WTC11 (cell line): ENCODE results near the gene EPC1. TPM values are rescaled to one million over a fixed set of nuclear protein-coding genes. Genes with fewer than 3 reads are reported as not detected.

ENCODE experiments used
- ATAC-seq: fragments of 200-7000 bp; cut with Tn5 transposase; 2 replicates; pipeline ENCODE4 v1.10.0; 2021; ENCODE audit warnings: mild to moderate bottlenecking, moderate library complexity
- CTCF ChIA-PET: fragments of 300-600 bp; sonication (Branson Sonifier 250); formaldehyde crosslinking; loops from one replicate; lab custom pipeline; 2021; ENCODE audit warnings: antibody characterized with exemption; lab: Charles Lee
- POLR2A ChIA-PET: fragments of 350-600 bp; sonication (Branson Sonifier 250); formaldehyde crosslinking; loops from one replicate; lab custom pipeline; 2021; ENCODE audit warnings: antibody characterized with exemption; lab: Charles Lee
- DNase-seq: peaks from one replicate; pipeline ENCODE4 v3.0.0; 2021; ENCODE audit warnings: low spot score
- H3K27ac Mint-ChIP-seq: 2 replicates; pipeline ENCODE4 v1.8.0; 2021; ENCODE audit warnings: mixed read lengths
- H3K27me3 Mint-ChIP-seq: 2 replicates; pipeline ENCODE4 v1.8.0; 2021; ENCODE audit warnings: low read depth, mild to moderate bottlenecking, moderate library complexity, mixed read lengths
- H3K36me3 Mint-ChIP-seq: 2 replicates; pipeline ENCODE4 v1.8.0; 2021; ENCODE audit warnings: mixed read lengths
- H3K4me1 Mint-ChIP-seq: 2 replicates; pipeline ENCODE4 v1.8.0; 2022; ENCODE audit warnings: mixed read lengths
- H3K4me3 Mint-ChIP-seq: 2 replicates; pipeline ENCODE4 v1.8.0; 2021; ENCODE audit warnings: mild to moderate bottlenecking, moderate library complexity, mixed read lengths
- H3K9me3 Mint-ChIP-seq: 2 replicates; pipeline ENCODE4 v1.8.0; 2021; ENCODE audit warnings: mixed read lengths
- ATF3 ChIP-seq: sonication (generic); formaldehyde crosslinking; conservative IDR thresholded peaks from 2 replicates; pipeline ENCODE4 v1.8.1; 2022; ENCODE audit warnings: mild to moderate bottlenecking, missing genetic modification reagents
- CBFB ChIP-seq: sonication (generic); formaldehyde crosslinking; IDR thresholded peaks from 2 replicates; pipeline ENCODE4 v1.8.1; 2022; ENCODE audit warnings: mild to moderate bottlenecking, low read depth, missing genetic modification reagents
- CTCF ChIP-seq: fragments of 200-600 bp; IDR thresholded peaks from 2 replicates; pipeline ENCODE4 v1.8.0; 2022; ENCODE audit warnings: antibody characterized with exemption
- ESRRA ChIP-seq: sonication (generic); formaldehyde crosslinking; IDR thresholded peaks from 2 replicates; pipeline ENCODE4 v1.8.1; 2022; ENCODE audit warnings: mild to moderate bottlenecking, missing genetic modification reagents, borderline replicate concordance
- FOXJ3 ChIP-seq: sonication (generic); formaldehyde crosslinking; IDR thresholded peaks from 2 replicates; pipeline ENCODE4 v1.9.0; 2021; ENCODE audit warnings: missing genetic modification reagents, mild to moderate bottlenecking, borderline replicate concordance
- FOXP1 ChIP-seq: sonication (generic); formaldehyde crosslinking; IDR thresholded peaks from 2 replicates; pipeline ENCODE4 v1.8.0; 2022; ENCODE audit warnings: missing genetic modification reagents, mild to moderate bottlenecking, moderate library complexity, borderline replicate concordance
- NFATC4 ChIP-seq: fragments of 250-450 bp; sonication (Bioruptor Pico); IDR thresholded peaks from 2 replicates; pipeline ENCODE4 v1.9.0; 2021; ENCODE audit warnings: mild to moderate bottlenecking
- NR3C1 ChIP-seq: sonication (generic); formaldehyde crosslinking; conservative IDR thresholded peaks from 2 replicates; pipeline ENCODE4 v1.8.1; 2023; ENCODE audit warnings: low read depth, mild to moderate bottlenecking, missing genetic modification reagents
- RELA ChIP-seq: sonication (generic); formaldehyde crosslinking; IDR thresholded peaks from 2 replicates; pipeline ENCODE4 v1.8.1; 2022; ENCODE audit warnings: missing genetic modification reagents, mild to moderate bottlenecking, borderline replicate concordance
- SMAD3 ChIP-seq: sonication (generic); formaldehyde crosslinking; IDR thresholded peaks from 2 replicates; pipeline ENCODE4 v1.8.0; 2022; ENCODE audit warnings: missing genetic modification reagents, mild to moderate bottlenecking, borderline replicate concordance
- ZNF219 ChIP-seq: sonication (generic); formaldehyde crosslinking; IDR thresholded peaks from 2 replicates; pipeline ENCODE4 v1.8.0; 2023; ENCODE audit warnings: missing genetic modification reagents, mild to moderate bottlenecking, borderline replicate concordance
- ZNF232 ChIP-seq: sonication (generic); formaldehyde crosslinking; IDR thresholded peaks from 2 replicates; pipeline ENCODE4 v1.8.0; 2022; ENCODE audit warnings: mild to moderate bottlenecking, missing genetic modification reagents
- ZNF263 ChIP-seq: sonication (generic); formaldehyde crosslinking; IDR thresholded peaks from 2 replicates; pipeline ENCODE4 v1.8.1; 2022; ENCODE audit warnings: low read depth, mild to moderate bottlenecking, moderate library complexity, missing genetic modification reagents
- ZNF281 ChIP-seq: sonication (generic); formaldehyde crosslinking; IDR thresholded peaks from 2 replicates; pipeline ENCODE4 v1.8.0; 2023; ENCODE audit warnings: mild to moderate bottlenecking, missing genetic modification reagents
- ZNF423 ChIP-seq: fragments of 250-450 bp; sonication (Bioruptor Pico); IDR thresholded peaks from 2 replicates; pipeline ENCODE4 v2.1.2; 2022; ENCODE audit warnings: mild to moderate bottlenecking, moderate library complexity
- total RNA-seq: library from RNA; stranded (reverse); gene quantifications from 3 replicates; pipeline ENCODE4 v1.2.3, GENCODE V29; 2021
- TF ChIP-seq, protein P1 (sequence below): sonication (generic); formaldehyde crosslinking; IDR thresholded peaks from 2 replicates; pipeline ENCODE4 v1.8.1; 2022; ENCODE audit warnings: missing genetic modification reagents, borderline replicate concordance
- TF ChIP-seq, protein P2 (sequence below): sonication (generic); formaldehyde crosslinking; IDR thresholded peaks from 2 replicates; pipeline ENCODE4 v1.8.1; 2022; ENCODE audit warnings: mild to moderate bottlenecking, missing genetic modification reagents, moderate library complexity, borderline replicate concordance
- TF ChIP-seq, protein P3 (sequence below): sonication (generic); formaldehyde crosslinking; IDR thresholded peaks from 2 replicates; pipeline ENCODE4 v1.8.1; 2023; ENCODE audit warnings: mild to moderate bottlenecking, missing genetic modification reagents, moderate library complexity
- TF ChIP-seq, protein P4 (sequence below): sonication (generic); formaldehyde crosslinking; IDR thresholded peaks from 2 replicates; pipeline ENCODE4 v1.8.0; 2022; ENCODE audit warnings: mild to moderate bottlenecking, missing genetic modification reagents
- TF ChIP-seq, protein P5 (sequence below): sonication (generic); formaldehyde crosslinking; IDR thresholded peaks from 2 replicates; pipeline ENCODE4 v1.8.1; 2023; ENCODE audit warnings: mild to moderate bottlenecking, moderate library complexity, missing genetic modification reagents

Gene EPC1
- total RNA-seq, 1 experiment from 2014 or later: 22.5 TPM

DNA sequence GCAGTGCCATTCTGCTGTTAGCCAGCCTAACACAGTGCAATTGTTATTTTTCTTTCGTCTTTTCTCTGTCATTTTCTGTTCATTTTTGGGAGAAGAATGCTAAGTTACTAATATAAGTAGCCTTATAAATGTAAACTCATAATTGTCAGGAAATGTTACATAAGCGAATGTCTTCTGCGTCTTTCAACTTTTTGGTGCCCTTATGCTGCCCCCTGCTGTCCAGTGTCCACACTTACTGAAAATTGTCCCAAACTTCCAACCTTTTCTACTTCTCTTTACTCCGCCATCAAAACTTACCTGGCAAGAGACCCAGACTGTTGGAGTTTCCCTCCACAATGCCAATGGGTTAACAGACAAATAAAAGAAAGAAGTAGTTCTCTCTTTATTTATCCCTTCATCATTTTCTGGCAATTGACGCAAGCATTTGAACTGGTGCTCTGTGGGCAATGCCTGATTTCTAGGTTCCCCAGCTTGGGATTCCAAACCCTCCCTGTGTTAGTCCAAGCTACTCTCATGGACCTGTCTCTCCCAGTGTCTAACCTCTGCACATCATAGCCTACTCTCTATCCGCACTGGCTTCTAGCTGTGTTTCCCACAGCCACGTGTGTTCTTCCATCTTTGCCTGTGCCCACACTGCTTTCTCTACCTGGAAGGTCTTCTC is 21.0 kb upstream of the EPC1 start:
- H3K36me3 Mint-ChIP-seq: no peaks in the 10 kb centered on the region; the same call in 1 of the 2 replicates
- TF ChIP-seq NR3C1 (CRISPR knock-in tag): no peak
- TF ChIP-seq CTCF: peak; percentile 64
- TF ChIP-seq, all 79 proteins: peak for 1
- ChIA-PET POLR2A (no interaction called here), CTCF (interaction anchor here (0.7 to 1.2 kb wide), 5 partner anchors 8 to 1833 kb away, joined by 3 to 4 read pairs (median 3); no protein-coding TSS in a partner anchor)
- peak; percentile 56 for ATAC-seq
- H3K4me3 Mint-ChIP-seq: no peak overlapping the region
- DNase-seq: peak; percentile 58
- no peak overlapping the region for H3K27ac Mint-ChIP-seq
- H3K4me1 Mint-ChIP-seq: peaks cover 14% of the 10 kb centered on the region
- peaks cover 4% of the 10 kb centered on the region for H3K9me3 Mint-ChIP-seq
- no peaks in the 10 kb centered on the region for H3K27me3 Mint-ChIP-seq

DNA sequence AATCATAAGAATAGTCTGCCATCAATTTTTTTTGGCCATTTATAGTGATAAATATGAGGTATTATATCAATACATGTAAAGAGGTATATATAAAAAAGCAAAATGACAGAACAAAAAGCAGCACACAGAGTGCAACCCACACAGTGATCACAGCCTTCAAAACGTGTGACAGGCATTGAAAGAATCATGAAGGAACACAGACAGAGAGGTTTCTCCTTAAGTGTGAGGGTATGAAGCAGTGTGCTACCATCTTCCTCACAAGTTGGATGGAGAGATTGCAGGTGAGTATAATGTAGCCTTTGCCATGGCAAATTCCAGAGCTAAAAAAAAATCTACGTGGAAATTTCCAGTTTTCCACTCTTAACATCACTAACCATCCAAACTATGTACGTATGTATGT is 19.6 kb upstream of the EPC1 start:
- no peaks in the 10 kb centered on the region for H3K27me3 Mint-ChIP-seq
- no peak overlapping the region for H3K4me3 Mint-ChIP-seq
- H3K36me3 Mint-ChIP-seq: no peaks in the 10 kb centered on the region; the same call in 1 of the 2 replicates
- H3K9me3 Mint-ChIP-seq: peaks cover 4% of the 10 kb centered on the region
- no peak overlapping the region for H3K27ac Mint-ChIP-seq
- ChIA-PET POLR2A (no interaction called here), CTCF (no interaction called here)
- ATAC-seq (no peak), DNase-seq (no peak)
- peaks cover 27% of the 10 kb centered on the region for H3K4me1 Mint-ChIP-seq
- TF ChIP-seq, protein P1, sequence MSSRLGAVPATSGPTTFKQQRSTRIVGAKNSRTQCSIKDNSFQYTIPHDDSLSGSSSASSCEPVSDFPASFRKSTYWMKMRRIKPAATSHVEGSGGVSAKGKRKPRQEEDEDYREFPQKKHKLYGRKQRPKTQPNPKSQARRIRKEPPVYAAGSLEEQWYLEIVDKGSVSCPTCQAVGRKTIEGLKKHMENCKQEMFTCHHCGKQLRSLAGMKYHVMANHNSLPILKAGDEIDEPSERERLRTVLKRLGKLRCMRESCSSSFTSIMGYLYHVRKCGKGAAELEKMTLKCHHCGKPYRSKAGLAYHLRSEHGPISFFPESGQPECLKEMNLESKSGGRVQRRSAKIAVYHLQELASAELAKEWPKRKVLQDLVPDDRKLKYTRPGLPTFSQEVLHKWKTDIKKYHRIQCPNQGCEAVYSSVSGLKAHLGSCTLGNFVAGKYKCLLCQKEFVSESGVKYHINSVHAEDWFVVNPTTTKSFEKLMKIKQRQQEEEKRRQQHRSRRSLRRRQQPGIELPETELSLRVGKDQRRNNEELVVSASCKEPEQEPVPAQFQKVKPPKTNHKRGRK (CRISPR knock-in tag): no peak
- no peak for TF ChIP-seq ATF3 (CRISPR knock-in tag)
- TF ChIP-seq NFATC4 (CRISPR knock-in tag): no peak
- TF ChIP-seq ZNF263 (CRISPR knock-in tag): no peak
- no peak for TF ChIP-seq CBFB
- TF ChIP-seq ZNF219 (CRISPR knock-in tag): no peak
- no peak for TF ChIP-seq ZNF281 (CRISPR knock-in tag)

DNA sequence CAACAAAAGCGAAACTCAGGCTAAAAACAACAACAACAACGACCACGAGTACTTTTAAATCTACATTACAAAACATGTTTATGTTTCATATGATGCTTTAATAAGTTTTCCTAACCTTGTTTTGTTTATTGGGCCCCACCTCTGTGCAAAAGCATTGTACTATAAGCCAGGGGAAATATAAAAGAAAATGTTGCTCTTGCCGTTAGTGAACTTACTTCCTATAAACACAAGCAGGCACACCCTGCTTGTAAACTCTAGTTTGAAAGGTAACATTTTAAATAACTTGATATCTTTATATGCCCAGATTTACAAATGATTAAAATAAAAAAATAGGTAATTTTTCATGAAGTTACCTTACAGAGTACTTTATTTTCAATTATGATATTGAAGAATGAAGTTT is 19.2 kb upstream of the EPC1 start:
- H3K27ac Mint-ChIP-seq: no peak overlapping the region
- no peak for DNase-seq
- CTCF ChIA-PET: no interaction called here
- H3K27me3 Mint-ChIP-seq: no peaks in the 10 kb centered on the region
- H3K4me1 Mint-ChIP-seq: peaks cover 32% of the 10 kb centered on the region
- ATAC-seq: no peak
- POLR2A ChIA-PET: no interaction called here
- H3K4me3 Mint-ChIP-seq: no peak overlapping the region
- no peaks in the 10 kb centered on the region; the same call in 1 of the 2 replicates for H3K36me3 Mint-ChIP-seq
- peaks cover 4% of the 10 kb centered on the region for H3K9me3 Mint-ChIP-seq
- TF ChIP-seq, protein P2, sequence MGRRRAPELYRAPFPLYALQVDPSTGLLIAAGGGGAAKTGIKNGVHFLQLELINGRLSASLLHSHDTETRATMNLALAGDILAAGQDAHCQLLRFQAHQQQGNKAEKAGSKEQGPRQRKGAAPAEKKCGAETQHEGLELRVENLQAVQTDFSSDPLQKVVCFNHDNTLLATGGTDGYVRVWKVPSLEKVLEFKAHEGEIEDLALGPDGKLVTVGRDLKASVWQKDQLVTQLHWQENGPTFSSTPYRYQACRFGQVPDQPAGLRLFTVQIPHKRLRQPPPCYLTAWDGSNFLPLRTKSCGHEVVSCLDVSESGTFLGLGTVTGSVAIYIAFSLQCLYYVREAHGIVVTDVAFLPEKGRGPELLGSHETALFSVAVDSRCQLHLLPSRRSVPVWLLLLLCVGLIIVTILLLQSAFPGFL (CRISPR knock-in tag): no peak
- TF ChIP-seq, protein P3, sequence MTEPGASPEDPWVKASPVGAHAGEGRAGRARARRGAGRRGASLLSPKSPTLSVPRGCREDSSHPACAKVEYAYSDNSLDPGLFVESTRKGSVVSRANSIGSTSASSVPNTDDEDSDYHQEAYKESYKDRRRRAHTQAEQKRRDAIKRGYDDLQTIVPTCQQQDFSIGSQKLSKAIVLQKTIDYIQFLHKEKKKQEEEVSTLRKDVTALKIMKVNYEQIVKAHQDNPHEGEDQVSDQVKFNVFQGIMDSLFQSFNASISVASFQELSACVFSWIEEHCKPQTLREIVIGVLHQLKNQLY (CRISPR knock-in tag): no peak
- TF ChIP-seq RELA: no peak
- TF ChIP-seq, protein P4, sequence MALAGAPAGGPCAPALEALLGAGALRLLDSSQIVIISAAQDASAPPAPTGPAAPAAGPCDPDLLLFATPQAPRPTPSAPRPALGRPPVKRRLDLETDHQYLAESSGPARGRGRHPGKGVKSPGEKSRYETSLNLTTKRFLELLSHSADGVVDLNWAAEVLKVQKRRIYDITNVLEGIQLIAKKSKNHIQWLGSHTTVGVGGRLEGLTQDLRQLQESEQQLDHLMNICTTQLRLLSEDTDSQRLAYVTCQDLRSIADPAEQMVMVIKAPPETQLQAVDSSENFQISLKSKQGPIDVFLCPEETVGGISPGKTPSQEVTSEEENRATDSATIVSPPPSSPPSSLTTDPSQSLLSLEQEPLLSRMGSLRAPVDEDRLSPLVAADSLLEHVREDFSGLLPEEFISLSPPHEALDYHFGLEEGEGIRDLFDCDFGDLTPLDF (CRISPR knock-in tag): no peak
- TF ChIP-seq, protein P5, sequence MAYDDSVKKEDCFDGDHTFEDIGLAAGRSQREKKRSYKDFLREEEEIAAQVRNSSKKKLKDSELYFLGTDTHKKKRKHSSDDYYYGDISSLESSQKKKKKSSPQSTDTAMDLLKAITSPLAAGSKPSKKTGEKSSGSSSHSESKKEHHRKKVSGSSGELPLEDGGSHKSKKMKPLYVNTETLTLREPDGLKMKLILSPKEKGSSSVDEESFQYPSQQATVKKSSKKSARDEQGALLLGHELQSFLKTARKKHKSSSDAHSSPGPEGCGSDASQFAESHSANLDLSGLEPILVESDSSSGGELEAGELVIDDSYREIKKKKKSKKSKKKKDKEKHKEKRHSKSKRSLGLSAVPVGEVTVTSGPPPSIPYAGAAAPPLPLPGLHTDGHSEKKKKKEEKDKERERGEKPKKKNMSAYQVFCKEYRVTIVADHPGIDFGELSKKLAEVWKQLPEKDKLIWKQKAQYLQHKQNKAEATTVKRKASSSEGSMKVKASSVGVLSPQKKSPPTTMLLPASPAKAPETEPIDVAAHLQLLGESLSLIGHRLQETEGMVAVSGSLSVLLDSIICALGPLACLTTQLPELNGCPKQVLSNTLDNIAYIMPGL (CRISPR knock-in tag): no peak
- no peak for TF ChIP-seq ESRRA (CRISPR knock-in tag)
- no peak for TF ChIP-seq ZNF232 (CRISPR knock-in tag)
- TF ChIP-seq ZNF423 (CRISPR knock-in tag): no peak
- no peak for TF ChIP-seq FOXP1 (CRISPR knock-in tag)
- TF ChIP-seq FOXJ3 (CRISPR knock-in tag): no peak
- TF ChIP-seq SMAD3 (CRISPR knock-in tag): no peak
